Trophoblast cell (in vitro differentiated cells and primary cell): Measurements from ENCODE around the gene FAM53A.

Experiments
- DNase-seq, 2 donors: peaks; one replicate each; pipeline ENCODE4 v3.0.0-alpha.2; 2016
- H2AFZ ChIP-seq: 2 replicates; pipeline ENCODE4 v1.6.1; 2013; ENCODE audit warnings: low read length, moderate library complexity, mild to moderate bottlenecking; ENCODE audit not compliant: insufficient read depth, poor library complexity
- H2AK5ac ChIP-seq: 2 replicates; pipeline ENCODE4 v1.6.1; 2013; ENCODE audit warnings: mild to moderate bottlenecking, low read length
- H2BK120ac ChIP-seq: 2 replicates; pipeline ENCODE4 v1.6.1; 2013; ENCODE audit warnings: low read length, mild to moderate bottlenecking, moderate library complexity; ENCODE audit not compliant: insufficient read depth, poor library complexity
- H2BK12ac ChIP-seq: 2 replicates; pipeline ENCODE4 v1.6.1; 2013; ENCODE audit warnings: mild to moderate bottlenecking, low read length, moderate library complexity
- H2BK5ac ChIP-seq: 2 replicates; pipeline ENCODE4 v1.6.1; 2013; ENCODE audit warnings: low read length, low read depth, moderate library complexity, mild to moderate bottlenecking; ENCODE audit not compliant: poor library complexity
- H3K14ac ChIP-seq: 2 replicates; pipeline ENCODE4 v1.6.1; 2013; ENCODE audit warnings: mild to moderate bottlenecking, low read length
- H3K18ac ChIP-seq: 2 replicates; pipeline ENCODE4 v1.6.1; 2013; ENCODE audit warnings: mild to moderate bottlenecking, low read length
- H3K23ac ChIP-seq: 2 replicates; pipeline ENCODE4 v1.6.1; 2013; ENCODE audit warnings: low read length
- H3K27ac ChIP-seq: 2 replicates; pipeline ENCODE4 v1.5.1; 2013; ENCODE audit warnings: low read depth, mild to moderate bottlenecking, inconsistent platforms, low read length, moderate library complexity
- H3K27me3 ChIP-seq: 2 replicates; pipeline ENCODE4 v1.6.1; 2013; ENCODE audit warnings: inconsistent platforms, mild to moderate bottlenecking, low read length, moderate library complexity; ENCODE audit not compliant: insufficient read depth
- H3K36me3 ChIP-seq, 2 experiments: 1 replicate in 1 of 2; 2 replicates in 1 of 2; pipeline ENCODE4 v1.6.1; 2013; ENCODE audit warnings: low read length in 2 of 2, mild to moderate bottlenecking in 2 of 2, moderate library complexity in 1 of 2; ENCODE audit not compliant: insufficient read depth in 2 of 2, control insufficient read depth in 1 of 2
- H3K4ac ChIP-seq: 2 replicates; pipeline ENCODE4 v1.6.1; 2013; ENCODE audit warnings: low read depth, mild to moderate bottlenecking, low read length, moderate library complexity
- H3K4me1 ChIP-seq, 2 experiments: 1 replicate in 1 of 2; 2 replicates in 1 of 2; pipeline ENCODE4 v1.6.1; 2013; ENCODE audit warnings: low read length in 2 of 2, mild to moderate bottlenecking in 2 of 2, moderate library complexity in 1 of 2; ENCODE audit not compliant: insufficient read depth in 2 of 2, control insufficient read depth in 1 of 2
- H3K4me2 ChIP-seq: 2 replicates; pipeline ENCODE4 v1.6.1; 2013; ENCODE audit warnings: inconsistent platforms, mild to moderate bottlenecking, low read length, moderate library complexity
- H3K4me3 ChIP-seq: 2 replicates; pipeline ENCODE4 v1.5.1; 2013; ENCODE audit warnings: mild to moderate bottlenecking, low read depth, low read length, inconsistent platforms
- H3K79me1 ChIP-seq: one replicate; pipeline ENCODE4 v1.6.1; 2013; ENCODE audit warnings: low read length
- H3K79me2 ChIP-seq: 2 replicates; pipeline ENCODE4 v1.6.1; 2013; ENCODE audit warnings: low read length, mild to moderate bottlenecking; ENCODE audit not compliant: control insufficient read depth, insufficient read depth, poor library complexity
- H3K9ac ChIP-seq: 2 replicates; pipeline ENCODE4 v1.6.1; 2013; ENCODE audit warnings: mild to moderate bottlenecking, low read length
- H3K9me3 ChIP-seq: 2 replicates; pipeline ENCODE4 v1.6.1; 2013; ENCODE audit warnings: low read depth, mild to moderate bottlenecking, control low read depth, inconsistent platforms, low read length; ENCODE audit not compliant: insufficient read depth
- H4K12ac ChIP-seq: 2 replicates; pipeline ENCODE4 v1.6.1; 2013; ENCODE audit warnings: low read depth, mild to moderate bottlenecking, low read length, moderate library complexity
- H4K8ac ChIP-seq: 2 replicates; pipeline ENCODE4 v1.6.1; 2013; ENCODE audit warnings: low read depth, mild to moderate bottlenecking, low read length, moderate library complexity
- H4K91ac ChIP-seq: one replicate; pipeline ENCODE4 v1.6.1; 2013; ENCODE audit warnings: low read depth, mild to moderate bottlenecking, low read length, moderate library complexity
- WGBS: extraction: QIAGEN DNeasy Blood & Tissue Kit; methylation state at CpG from one replicate; pipeline ENCODE4 v1.1.7; 2013; ENCODE audit warnings: missing lambda C conversion rate; ENCODE audit not compliant: insufficient read length, insufficient coverage; ENCODE audit errors: extremely low coverage; 5-methylcytosine and 5-hydroxymethylcytosine counted together

Gene FAM53A

GRCh38 chr4:1676605-1677525 is 7.2 kb downstream of the FAM53A start:
- WGBS = no CpG with 5 or more reads among the region's 25 CpGs
- no peak overlapping the region for H4K91ac ChIP-seq
- H3K4ac ChIP-seq = no peak overlapping the region
- H3K18ac ChIP-seq = no peak overlapping the region
- H4K8ac ChIP-seq = no peak overlapping the region
- no peak overlapping the region for H3K27ac ChIP-seq
- no peak for DNase-seq
- no peak overlapping the region for H2BK120ac ChIP-seq
- H3K23ac ChIP-seq = no peak overlapping the region
- no peak overlapping the region for H2BK5ac ChIP-seq
- no peak overlapping the region for H3K4me2 ChIP-seq
- no peak overlapping the region for H2AK5ac ChIP-seq
- H2AFZ ChIP-seq = no peak overlapping the region
- H3K9me3 ChIP-seq = no peaks in the 10 kb centered on the region
- H3K79me1 ChIP-seq = no peaks in the 10 kb centered on the region
- no peak overlapping the region for H4K12ac ChIP-seq
- H3K4me1 ChIP-seq = no peaks in the 10 kb centered on the region
- H3K27me3 ChIP-seq = no peaks in the 10 kb centered on the region
- H2BK12ac ChIP-seq = no peak overlapping the region
- no peak overlapping the region for H3K14ac ChIP-seq
- no peaks in the 10 kb centered on the region for H3K79me2 ChIP-seq
- H3K36me3 ChIP-seq = no peaks in the 10 kb centered on the region
- H3K9ac ChIP-seq = no peak overlapping the region
- H3K4me3 ChIP-seq = no peak overlapping the region

DNA sequence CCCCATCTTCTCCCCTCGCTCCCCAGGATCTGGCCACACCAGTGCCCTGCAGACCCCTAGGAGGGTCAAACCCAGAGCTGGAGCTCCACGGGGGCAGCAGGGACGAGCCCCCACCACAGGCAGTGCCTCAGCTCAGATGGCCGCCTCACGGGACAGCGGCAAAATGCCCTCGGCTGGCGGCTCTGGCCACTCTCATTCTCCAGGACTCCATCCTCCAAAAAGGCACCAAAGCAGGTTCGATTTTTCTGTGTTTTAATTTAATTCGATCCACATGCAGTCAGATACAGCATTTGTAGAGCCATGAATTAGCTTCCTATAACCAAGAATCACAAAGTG is 8.3 kb downstream of the FAM53A start:
- H3K9me3 ChIP-seq = no peaks in the 10 kb centered on the region
- H3K4me3 ChIP-seq = no peak overlapping the region
- H3K27me3 ChIP-seq = no peaks in the 10 kb centered on the region
- no peak overlapping the region for H4K12ac ChIP-seq
- no peak overlapping the region for H3K4ac ChIP-seq
- H4K8ac ChIP-seq = no peak overlapping the region
- no peak overlapping the region for H3K9ac ChIP-seq
- no peaks in the 10 kb centered on the region for H3K36me3 ChIP-seq
- H3K79me1 ChIP-seq = no peaks in the 10 kb centered on the region
- WGBS = no CpG with 5 or more reads among the region's 10 CpGs
- no peak overlapping the region for H2BK5ac ChIP-seq
- no peak overlapping the region for H3K14ac ChIP-seq
- no peak overlapping the region for H3K27ac ChIP-seq
- H3K4me1 ChIP-seq = no peaks in the 10 kb centered on the region
- no peak overlapping the region for H4K91ac ChIP-seq
- no peak overlapping the region for H2BK120ac ChIP-seq
- H2AK5ac ChIP-seq = no peak overlapping the region
- no peak overlapping the region for H3K18ac ChIP-seq
- H2AFZ ChIP-seq = no peak overlapping the region
- no peak for DNase-seq
- no peak overlapping the region for H3K4me2 ChIP-seq
- no peaks in the 10 kb centered on the region for H3K79me2 ChIP-seq
- no peak overlapping the region for H2BK12ac ChIP-seq
- no peak overlapping the region for H3K23ac ChIP-seq

GRCh38 chr4:1675136-1675801 is 8.8 kb downstream of the FAM53A start:
- no peak overlapping the region for H2AFZ ChIP-seq
- H3K79me2 ChIP-seq = no peaks in the 10 kb centered on the region
- H3K27ac ChIP-seq = no peak overlapping the region
- no peak overlapping the region for H4K91ac ChIP-seq
- no peak overlapping the region for H3K14ac ChIP-seq
- WGBS = no CpG with 5 or more reads among the region's 19 CpGs
- H3K23ac ChIP-seq = no peak overlapping the region
- no peaks in the 10 kb centered on the region for H3K4me1 ChIP-seq
- no peak overlapping the region for H4K12ac ChIP-seq
- H3K4me2 ChIP-seq = no peak overlapping the region
- no peak overlapping the region for H2BK120ac ChIP-seq
- no peak overlapping the region for H2AK5ac ChIP-seq
- H2BK5ac ChIP-seq = no peak overlapping the region
- no peak overlapping the region for H3K4me3 ChIP-seq
- no peaks in the 10 kb centered on the region for H3K9me3 ChIP-seq
- no peaks in the 10 kb centered on the region for H3K79me1 ChIP-seq
- H3K4ac ChIP-seq = no peak overlapping the region
- H4K8ac ChIP-seq = no peak overlapping the region
- no peak overlapping the region for H3K18ac ChIP-seq
- H3K9ac ChIP-seq = no peak overlapping the region
- H3K27me3 ChIP-seq = no peaks in the 10 kb centered on the region
- DNase-seq = no peak
- no peak overlapping the region for H2BK12ac ChIP-seq
- no peaks in the 10 kb centered on the region for H3K36me3 ChIP-seq

DNA sequence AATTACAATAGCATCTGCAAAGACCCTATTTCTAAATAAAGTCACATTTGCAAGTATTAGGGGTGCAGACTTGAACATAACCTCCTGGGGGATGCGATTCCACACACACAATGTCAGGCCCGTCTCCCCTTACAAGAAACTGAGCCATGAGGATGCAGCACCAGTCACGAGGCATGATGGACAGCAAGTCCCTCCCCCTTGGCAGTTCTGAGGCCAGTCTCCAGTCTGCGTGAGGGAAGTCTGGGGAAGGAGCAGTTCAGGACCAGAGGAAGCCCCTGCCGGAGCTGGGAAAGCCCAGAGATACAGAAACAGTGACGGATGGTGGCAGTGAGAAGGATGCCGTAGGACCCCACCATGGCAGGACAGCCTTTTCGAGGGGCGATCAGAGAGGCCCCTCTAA is 9.4 kb downstream of the FAM53A start:
- Histone ChIP-seq H3K9me3 (no peaks in the 10 kb centered on the region), H3K14ac (no peak overlapping the region), H2AFZ (no peak overlapping the region), H3K9ac (no peak overlapping the region), H4K8ac (no peak overlapping the region), H3K4me1 (no peaks in the 10 kb centered on the region), H3K4me2 (no peak overlapping the region), H3K23ac (no peak overlapping the region), H2BK5ac (no peak overlapping the region), H2BK12ac (no peak overlapping the region), H2AK5ac (no peak overlapping the region), H3K79me2 (no peaks in the 10 kb centered on the region), H4K91ac (no peak overlapping the region), H3K4ac (no peak overlapping the region), H4K12ac (no peak overlapping the region), H2BK120ac (no peak overlapping the region), H3K27me3 (no peaks in the 10 kb centered on the region), H3K27ac (no peak overlapping the region), H3K4me3 (no peak overlapping the region), H3K79me1 (no peaks in the 10 kb centered on the region), H3K18ac (no peak overlapping the region), H3K36me3 (no peaks in the 10 kb centered on the region)
- no peak for DNase-seq
- WGBS = no CpG with 5 or more reads among the region's 9 CpGs
